Lower leg skin (tissue), 3 donors: Measurements from ENCODE around the gene RGS4.

ENCODE experiments used
- CTCF ChIP-seq, 3 donors: fragments of 450-650 bp; IDR thresholded peaks; one replicate each; pipeline ENCODE4 v1.5.1; 2016; ENCODE audit warnings: antibody characterized with exemption in 3 of 3, mild to moderate bottlenecking in 3 of 3, moderate library complexity in 2 of 3
- POLR2A ChIP-seq, 2 donors: fragments of 450-650 bp; IDR thresholded peaks; one replicate each; pipeline ENCODE4 v1.6.1; 2016 to 2017; ENCODE audit warnings: antibody characterized with exemption in 2 of 2, mild to moderate bottlenecking in 1 of 2, moderate library complexity in 1 of 2

DNA sequence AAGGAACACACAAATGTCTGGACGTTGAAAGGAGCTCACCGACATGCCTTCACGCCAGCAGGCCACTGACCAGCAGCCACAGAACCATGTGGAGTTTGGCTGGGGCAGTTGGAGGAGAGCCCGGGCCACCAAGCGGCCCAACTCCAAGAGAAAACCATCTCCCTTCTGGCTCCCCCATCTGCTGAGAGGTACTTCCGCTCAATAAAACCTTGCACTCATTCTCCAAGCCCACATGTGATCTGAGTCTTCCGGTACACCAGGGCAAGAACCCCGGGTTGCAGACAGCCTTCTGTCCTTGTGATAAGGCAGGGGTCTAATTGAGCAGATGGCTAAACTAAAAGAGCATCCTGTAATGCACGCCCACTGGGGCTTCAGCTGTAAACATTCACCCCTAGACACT is 24.4 kb downstream of the RGS4 start:
- no peak for TF ChIP-seq CTCF (IDR thresholded peaks at IDR 0.05)
- TF ChIP-seq POLR2A (IDR thresholded peaks at IDR 0.05): no peak
